Measurements from ENCODE around the gene AURKAIP1.

GRCh38 chr1:1407636-1408318, 32.8 kb upstream of the AURKAIP1 start:
- TF ChIP-seq, protein P1, sequence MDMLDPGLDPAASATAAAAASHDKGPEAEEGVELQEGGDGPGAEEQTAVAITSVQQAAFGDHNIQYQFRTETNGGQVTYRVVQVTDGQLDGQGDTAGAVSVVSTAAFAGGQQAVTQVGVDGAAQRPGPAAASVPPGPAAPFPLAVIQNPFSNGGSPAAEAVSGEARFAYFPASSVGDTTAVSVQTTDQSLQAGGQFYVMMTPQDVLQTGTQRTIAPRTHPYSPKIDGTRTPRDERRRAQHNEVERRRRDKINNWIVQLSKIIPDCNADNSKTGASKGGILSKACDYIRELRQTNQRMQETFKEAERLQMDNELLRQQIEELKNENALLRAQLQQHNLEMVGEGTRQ (IDR thresholded peaks at IDR 0.05; ENCODE audit: low read depth, low read length) = no peak
- TF ChIP-seq CTCF (conservative IDR thresholded peaks at IDR 0.05; ENCODE audit: low read depth, low read length) = 0 out of 2 replicates have a peak, but pooled peaks have one; percentile 9
